Right ventricle myocardium inferior (tissue), 1 donor: ENCODE data around the gene MRPS7. TPM values are rescaled to one million over a fixed set of nuclear protein-coding genes. Genes with fewer than 3 reads are reported as not detected.

Experiments used
- ATAC-seq: fragments of 200-7000 bp; cut with Tn5 transposase; one replicate; pipeline ENCODE4 v1.9.1; 2020; ENCODE audit warnings: mild to moderate bottlenecking, moderate library complexity
- DNase-seq: peaks from one replicate; pipeline ENCODE4 v3.0.0; 2021; ENCODE audit errors: missing footprints
- intact Hi-C: fragments of 100-400 bp; cut with DNase I; formaldehyde crosslinking; loops from one replicate; pipeline ENCODE4 v1.11.0; 2022
- long read RNA-seq: library from polyadenylated mRNA; unstranded; transcript quantifications from one replicate; pipeline ENCODE4 v2.0.0, GENCODE V29; 2021
- total RNA-seq: library from RNA; stranded (reverse); fragmentation: NEBNext Ultra II Directional; extraction: Animal tissue kit (Norgen Biotek cat#: 25700); gene quantifications from one replicate; pipeline ENCODE4 v1.2.1, GENCODE V29; 2021
- donor health status: DM: no; HTN: yes; CAD: no; lungs with severe emphysema.

Gene MRPS7
- 123 TPM for total RNA-seq
- long read RNA-seq, transcript MRPS7-201 (5 exons, 1,406 nt): major isoform, 106 of 119 reads
- long read RNA-seq, partial matches to known transcripts: 3 of 119 reads
- long read RNA-seq, other reads (novel, unspliced or antisense): 10 of 119 reads

GRCh38 chr17:75261336-75262111, at the start of gene MRPS7, which contains the start of gene GGA3:
MRPS7 (plus strand) TSS chr17:75261879; CDS start chr17:75261901, 22 bp downstream.
GGA3 (minus strand) TSS chr17:75261606; CDS start chr17:75261587, 19 bp downstream.
- peak; percentile 99 for DNase-seq
- intact Hi-C loops: loop anchor here (5.0 kb wide), 1 partner anchor 79 kb away; the partner anchor contains the start of gene SUMO2
- peak; percentile 98 for ATAC-seq

- DNase-seq: no peak
- intact Hi-C loops: no loop called here
- no peak for ATAC-seq
Observed at GRCh38 chr17:75218131-75218530, 43.5 kb upstream of the MRPS7 start.

- intact Hi-C loops: no loop called here
- ATAC-seq (no peak), DNase-seq (no peak)
Observed at GRCh38 chr17:75219815-75220214, 41.9 kb upstream of the MRPS7 start.

GRCh38 chr17:75225016-75225415, 36.7 kb upstream of the MRPS7 start:
- ATAC-seq (no peak), DNase-seq (no peak)
- intact Hi-C loops: no loop called here

GRCh38 chr17:75227729-75228128, 34.0 kb upstream of the MRPS7 start:
- ATAC-seq (no peak), DNase-seq (no peak)
- intact Hi-C loops: no loop called here

GRCh38 chr17:75228305-75228704, 33.4 kb upstream of the MRPS7 start:
- ATAC-seq (peak; percentile 55), DNase-seq (no peak)
- intact Hi-C loops: no loop called here

- DNase-seq (no peak), ATAC-seq (peak; percentile 55)
- intact Hi-C loops: no loop called here
Observed at GRCh38 chr17:75228847-75229246, 32.8 kb upstream of the MRPS7 start.

GRCh38 chr17:75231071-75231470, 30.6 kb upstream of the MRPS7 start:
- ATAC-seq (no peak), DNase-seq (no peak)
- intact Hi-C loops: no loop called here

- ATAC-seq: no peak
- intact Hi-C loops: no loop called here
- no peak for DNase-seq
Observed at GRCh38 chr17:75231741-75232464, 29.8 kb upstream of the MRPS7 start.

GRCh38 chr17:75232786-75233185, 28.9 kb upstream of the MRPS7 start:
- ATAC-seq (no peak), DNase-seq (no peak)
- intact Hi-C loops: no loop called here

GRCh38 chr17:75237100-75238014, 24.3 kb upstream of the MRPS7 start:
- ATAC-seq (peak; percentile 65), DNase-seq (no peak)
- intact Hi-C loops: no loop called here

- DNase-seq (peak; percentile 73), ATAC-seq (peak; percentile 6)
- intact Hi-C loops: no loop called here
Observed at GRCh38 chr17:75238020-75238580, 23.6 kb upstream of the MRPS7 start.

- ATAC-seq (peak; percentile 53), DNase-seq (peak; percentile 70)
- intact Hi-C loops: no loop called here
Observed at GRCh38 chr17:75238684-75239191, 22.9 kb upstream of the MRPS7 start.

- DNase-seq (no peak), ATAC-seq (no peak)
- intact Hi-C loops: no loop called here
Observed at GRCh38 chr17:75239214-75239613, 22.5 kb upstream of the MRPS7 start.

- no peak for ATAC-seq
- DNase-seq: no peak
- intact Hi-C loops: no loop called here
Observed at GRCh38 chr17:75239778-75240393, 21.8 kb upstream of the MRPS7 start.

GRCh38 chr17:75240394-75241142, 21.1 kb upstream of the MRPS7 start:
- ATAC-seq (peak; percentile 2), DNase-seq (no peak)
- intact Hi-C loops: no loop called here

- no peak for DNase-seq
- no peak for ATAC-seq
- intact Hi-C loops: no loop called here
Observed at GRCh38 chr17:75241143-75241430, 20.6 kb upstream of the MRPS7 start.
